GM18870 (cell line): Measurements from ENCODE around the gene PEX7.
"Not testable (repeated sequence)": the region's sequence is repeated elsewhere in the genome, so short reads cannot be mapped to it uniquely, and the experiment has no call there.

Experiments used
- ATAC-seq: cut with Tn5 transposase; IDR thresholded peaks from one replicate; pipeline ENCODE4 v1.9.1; 2021; ENCODE audit warnings: moderate library complexity; ENCODE audit not compliant: unreplicated experiment

PEX7 gene

DNA sequence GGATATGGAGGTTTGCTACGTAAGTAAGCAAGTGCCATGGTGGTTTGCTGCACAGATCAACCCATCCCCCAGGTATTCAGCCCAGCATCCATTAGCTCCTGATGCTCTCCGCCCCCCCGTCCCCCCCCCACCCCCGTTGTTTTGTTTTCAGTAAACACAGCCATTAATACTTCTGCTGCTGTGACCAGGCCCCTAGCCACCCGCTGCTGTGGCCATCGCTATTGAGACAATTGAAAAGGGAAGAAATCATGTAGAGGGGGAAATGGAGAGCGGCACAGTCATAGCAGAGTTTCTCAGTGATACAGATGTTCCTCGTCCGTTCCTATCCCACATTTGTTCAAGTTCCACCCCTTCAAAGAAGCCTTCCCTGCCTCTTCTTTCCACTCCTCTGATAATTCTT lies 124.6 kb downstream of the PEX7 start:
- ATAC-seq, result no peak

DNA sequence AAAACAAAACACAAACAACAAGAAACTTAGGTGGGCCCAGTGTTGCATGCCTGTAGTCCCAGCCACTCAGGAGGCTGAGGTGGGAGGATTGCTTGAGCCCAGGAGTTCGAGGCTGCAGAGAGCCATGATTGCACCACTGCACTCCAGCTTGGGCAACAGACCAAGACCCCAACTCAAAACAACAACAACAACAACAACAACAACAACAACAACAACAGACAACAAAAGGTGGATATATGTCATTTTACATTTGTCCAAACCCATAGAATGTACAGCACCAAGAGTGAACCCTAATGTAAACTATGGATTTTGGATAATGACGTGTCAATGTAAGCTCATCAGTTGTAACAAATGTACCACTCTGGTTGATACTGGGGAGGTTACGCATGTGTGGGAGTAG lies 127.6 kb downstream of the PEX7 start:
- ATAC-seq, result not testable (repeated sequence)

DNA sequence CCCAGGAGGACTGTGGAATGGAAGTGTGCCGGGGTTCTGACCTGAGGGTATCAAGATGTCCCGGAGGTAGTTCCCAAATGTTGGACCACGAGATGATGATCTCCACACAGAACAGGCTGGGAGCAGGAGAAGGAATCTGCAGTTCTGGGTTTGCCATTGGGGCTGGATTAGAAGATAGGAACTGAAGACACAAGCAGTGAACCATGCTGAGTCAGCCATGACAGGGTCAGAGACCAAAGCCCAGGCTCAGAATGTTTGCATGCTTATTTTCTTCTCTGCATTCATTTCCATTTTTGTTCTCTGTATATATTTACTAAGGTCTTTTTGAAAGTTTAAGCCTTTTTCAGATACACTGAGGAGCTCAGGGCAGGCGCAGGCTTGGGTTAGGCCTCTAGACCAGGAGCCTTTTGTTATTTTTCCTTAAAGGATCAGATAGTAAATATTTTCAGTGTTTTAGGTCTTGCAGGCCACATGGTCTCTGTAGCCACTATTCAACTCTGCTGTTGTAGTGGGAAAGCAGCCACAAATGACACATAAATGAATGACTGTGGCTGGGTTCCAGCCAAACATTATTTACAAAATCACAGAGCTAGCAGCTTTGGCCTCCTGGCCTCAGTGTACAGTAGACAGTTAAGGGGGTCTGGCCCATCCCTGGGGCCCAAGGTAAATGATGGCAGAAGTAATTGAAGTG lies 128.2 kb downstream of the PEX7 start:
- ATAC-seq, result no peak

DNA sequence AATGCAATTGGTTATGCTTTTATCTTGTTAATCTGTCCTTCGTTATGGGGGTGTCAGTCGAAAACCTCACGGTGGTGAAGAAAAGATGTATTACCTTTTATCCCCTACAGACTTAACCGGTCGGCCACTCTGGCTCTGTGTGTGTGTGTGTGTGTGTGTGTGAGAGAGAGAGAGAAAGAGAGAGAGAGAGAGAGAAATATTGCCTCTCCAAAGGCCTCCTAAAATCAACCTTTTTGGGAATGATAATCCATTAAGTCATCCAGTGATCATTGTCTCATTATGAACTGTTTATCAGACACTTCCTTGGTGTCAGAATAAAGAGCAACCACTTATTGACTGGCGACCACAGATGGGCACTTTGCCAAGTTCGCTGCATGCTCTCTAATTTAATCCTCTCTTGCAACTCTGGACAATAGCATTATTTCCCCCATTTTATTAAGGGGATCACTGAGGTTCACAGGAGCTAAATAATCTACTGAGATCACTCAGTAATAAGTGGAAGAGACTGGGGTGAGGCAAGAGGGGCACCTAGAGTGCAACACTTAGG lies 130.4 kb downstream of the PEX7 start:
- ATAC-seq, result no peak

- no peak for ATAC-seq
Measured at GRCh38 chr6:136955123-136955522, 132.7 kb downstream of the PEX7 start.

DNA sequence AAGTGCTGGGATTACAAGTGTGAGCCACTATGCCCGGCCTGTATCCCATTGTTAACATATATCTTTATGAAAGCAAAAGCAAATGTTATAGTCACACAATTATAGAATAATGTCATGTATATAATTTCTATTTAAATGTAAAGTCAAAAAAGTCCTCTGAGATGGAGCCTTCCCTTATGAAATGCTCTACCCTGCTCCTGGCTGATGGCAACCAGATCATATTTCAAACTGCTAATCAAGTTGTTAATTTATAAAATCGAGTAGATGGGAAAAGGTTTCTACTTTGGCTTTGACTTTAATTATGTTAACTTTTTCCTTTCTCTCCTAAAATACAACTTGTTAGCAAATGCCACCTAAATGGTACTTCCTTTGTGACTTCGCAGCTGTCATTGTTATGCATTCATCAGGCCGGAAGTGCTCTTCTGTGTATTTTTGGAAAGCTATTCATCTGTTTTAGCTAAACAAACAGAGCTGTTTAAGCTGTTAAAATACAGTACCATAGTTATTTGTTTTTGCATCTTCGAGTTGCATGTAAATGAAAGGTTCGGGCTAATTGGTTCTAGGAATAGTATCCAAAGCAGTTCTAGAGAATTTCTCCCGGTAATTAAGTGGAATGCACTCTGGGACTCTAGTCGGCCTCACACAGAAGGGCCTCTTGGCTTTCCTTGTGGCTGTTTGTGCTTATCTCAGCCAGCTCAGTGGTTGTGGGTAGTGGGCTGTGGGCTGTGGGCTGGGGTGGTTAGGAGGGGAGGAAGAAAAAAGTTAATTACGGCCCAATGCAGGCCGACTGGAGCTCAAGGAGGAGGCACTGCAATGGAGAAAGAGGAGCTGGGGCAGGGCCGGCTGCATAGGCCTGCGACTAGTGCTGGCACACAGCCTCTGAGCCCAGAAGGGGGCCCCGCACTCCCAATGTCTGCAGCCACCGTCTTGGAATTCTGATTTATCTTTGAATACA lies 134.5 kb downstream of the PEX7 start:
- no peak for ATAC-seq

DNA sequence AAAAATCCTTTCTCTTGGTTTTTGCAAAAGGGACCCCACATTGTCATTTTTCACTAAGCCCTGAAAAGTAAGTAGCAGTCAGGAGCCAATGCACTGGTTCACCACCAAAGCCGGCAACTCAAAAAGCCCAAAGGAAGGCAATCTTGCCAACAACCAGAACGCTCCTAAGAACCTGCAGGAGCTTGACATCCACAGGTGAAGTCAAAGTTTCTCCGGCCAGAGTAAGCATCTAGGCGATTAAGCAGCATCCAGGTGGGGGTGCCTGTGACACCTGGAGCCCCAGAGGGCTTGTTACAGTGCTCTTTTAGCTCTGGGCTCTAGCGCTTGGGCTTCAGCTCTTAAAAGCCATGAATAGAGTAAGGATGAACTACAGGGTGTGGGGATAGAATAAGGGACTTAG lies 135.8 kb downstream of the PEX7 start:
- ATAC-seq, result no peak

- ATAC-seq, result no peak
Measured at GRCh38 chr6:136959471-136959891, 137.1 kb downstream of the PEX7 start.

GRCh38 chr6:136959935-136960334 lies 137.5 kb downstream of the PEX7 start:
- not testable (repeated sequence) for ATAC-seq

DNA sequence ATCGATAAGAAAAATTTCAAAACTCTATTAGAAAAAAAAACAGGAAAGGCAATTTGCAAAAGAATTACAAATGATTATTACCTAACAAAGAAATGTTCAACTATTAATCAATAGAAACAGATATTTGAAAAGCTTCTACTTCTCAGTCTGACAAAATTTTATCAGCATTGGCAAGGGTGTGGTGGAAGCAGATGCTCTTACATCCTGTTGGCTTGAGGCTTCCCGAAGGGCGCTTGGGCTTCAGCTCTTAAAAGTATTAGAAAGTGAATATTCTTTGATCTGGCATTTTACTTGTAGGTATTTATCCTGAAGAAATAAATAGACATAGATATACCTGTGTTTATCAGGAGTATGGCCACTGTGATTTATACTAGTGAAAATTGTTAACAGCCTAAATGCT lies 138.4 kb downstream of the PEX7 start:
- no peak for ATAC-seq

DNA sequence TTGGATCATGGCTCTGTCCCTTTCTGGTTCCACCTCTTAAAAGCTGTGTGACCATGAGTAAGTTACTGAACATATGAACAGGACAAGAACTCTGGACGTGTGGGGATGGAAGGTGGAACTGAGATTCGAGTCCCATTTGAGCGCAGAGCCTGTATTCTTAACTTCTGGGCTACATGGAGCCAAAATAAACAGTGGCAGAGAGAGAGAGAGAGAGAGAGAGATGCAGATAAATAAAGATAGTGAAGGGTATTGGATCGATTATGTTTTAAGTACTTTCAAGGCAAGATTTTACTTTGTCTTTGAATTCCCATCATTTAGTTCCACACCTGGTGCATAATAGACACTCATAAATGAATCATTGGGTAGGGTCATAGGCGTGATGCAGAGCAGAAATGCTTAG lies 139.5 kb downstream of the PEX7 start:
- ATAC-seq, result no peak

DNA sequence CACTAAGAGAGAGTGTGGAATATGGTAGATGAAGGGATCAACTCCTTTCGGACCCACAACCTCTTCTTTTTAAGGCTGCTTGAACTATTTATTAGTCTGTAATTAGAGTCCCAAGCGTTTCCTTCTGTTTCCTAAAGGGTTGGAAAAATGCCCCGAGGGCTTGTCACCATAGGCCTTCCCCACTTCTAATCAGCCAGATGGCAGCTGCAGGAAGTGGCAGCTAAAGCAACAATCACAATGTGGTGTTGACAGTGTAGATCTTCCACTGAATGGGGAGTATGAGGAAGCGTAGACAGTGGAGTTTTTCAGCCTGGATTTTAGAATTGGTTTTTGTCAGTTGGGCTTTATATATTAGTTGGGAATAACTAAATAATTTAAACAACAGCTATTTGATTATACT lies 140.3 kb downstream of the PEX7 start:
- ATAC-seq, result no peak

GRCh38 chr6:136963259-136963658 lies 140.9 kb downstream of the PEX7 start:
- ATAC-seq, result no peak
